GM12878 (cell line): ENCODE data around the gene WWP2. TPM values are rescaled to one million over a fixed set of nuclear protein-coding genes. Genes with fewer than 3 reads are reported as not detected.
A peak's percentile ranks its signal among the peaks of the same experiment; 100 is the strongest.

Experiments
- ATAC-seq: fragments of 200-7000 bp; cut with Tn5 transposase; 3 replicates; pipeline ENCODE4 v1.9.1; 2020; ENCODE audit warnings: mild to moderate bottlenecking, moderate library complexity
- BruUV-seq: library from RNA; stranded (reverse); fragments of 400-500 nt; replicated peaks from 2 replicates; lab custom pipeline; 2021; lab: Mats Ljungman, UMichigan
- CTCF ChIA-PET: fragments of 300-600 bp; sonication (Branson Sonifier 250); formaldehyde crosslinking; extraction: SDS; loops from one replicate; lab custom pipeline; 2021; ENCODE audit warnings: inconsistent platforms; lab: Yijun Ruan, JAX
- POLR2A ChIA-PET: fragments of 350-600 bp; formaldehyde crosslinking; extraction: SDS; loops from one replicate; lab custom pipeline; 2021; ENCODE audit warnings: inconsistent platforms; lab: Charles Lee
- RAD21 ChIA-PET: fragments of 300-600 bp; sonication (Branson Sonifier 250); formaldehyde crosslinking; loops from one replicate; lab custom pipeline; 2023; ENCODE audit warnings: antibody characterized with exemption; ENCODE audit not compliant: unreplicated experiment; lab: Charles Lee
- SMC1A ChIA-PET: fragments of 300-600 bp; sonication (Branson Sonifier 250); formaldehyde crosslinking; loops from one replicate; lab custom pipeline; 2023; ENCODE audit not compliant: unreplicated experiment, uncharacterized antibody; lab: Charles Lee
- DNase-seq: peaks from one replicate; pipeline ENCODE4 v3.0.0-alpha.2; 2011; ENCODE audit warnings: low read depth, low spot score
- FAIRE-seq: peaks from 3 replicates; lab custom pipeline; 2011; peaks lifted over from hg19 to GRCh38; lab: Jason Lieb, UNC
- H2AFZ ChIP-seq: 2 replicates; pipeline ENCODE4 v1.6.0; 2011; ENCODE audit warnings: low read depth, low read length, control low read depth; ENCODE audit not compliant: control insufficient read depth
- H3K27ac ChIP-seq: 2 replicates; pipeline ENCODE4 v1.5.1; 2011; ENCODE audit warnings: control low read depth; ENCODE audit not compliant: control insufficient read depth, insufficient read depth
- H3K27me3 ChIP-seq, 2 experiments: replicated peaks in 1 of 2; 2 replicates each; pipeline versions ENCODE4 v1.6.0 to v1.6.1; 2011; ENCODE audit warnings: low read length in 1 of 2; ENCODE audit not compliant: control insufficient read depth in 2 of 2, insufficient read depth in 2 of 2
- H3K36me3 ChIP-seq, 2 experiments: 2 replicates each; pipeline ENCODE4 v1.5.1; 2011; ENCODE audit warnings: low read length in 1 of 2; ENCODE audit not compliant: control insufficient read depth in 2 of 2, insufficient read depth in 2 of 2
- H3K4me1 ChIP-seq: 2 replicates; pipeline ENCODE4 v1.6.1; 2011; ENCODE audit warnings: mild to moderate bottlenecking, low read length, moderate library complexity, mixed read lengths; ENCODE audit not compliant: control insufficient read depth, insufficient read depth
- H3K4me2 ChIP-seq: 2 replicates; pipeline ENCODE4 v1.6.0; 2011; ENCODE audit warnings: control low read depth; ENCODE audit not compliant: control insufficient read depth, insufficient read depth
- H3K4me3 ChIP-seq: fragments of 200-600 bp; sonication (generic); 2 replicates; pipeline ENCODE4 v1.5.1; 2016
- H3K79me2 ChIP-seq: 2 replicates; pipeline ENCODE4 v1.6.0; 2011; ENCODE audit warnings: low read length; ENCODE audit not compliant: control insufficient read depth, insufficient read depth
- H3K9ac ChIP-seq: 2 replicates; pipeline ENCODE4 v1.8.0; 2011; ENCODE audit warnings: low read length, control low read depth, mixed read lengths; ENCODE audit not compliant: control insufficient read depth, insufficient read depth
- H3K9me3 ChIP-seq: replicated peaks from 3 replicates; pipeline ENCODE4 v1.5.1; 2011; ENCODE audit warnings: mild to moderate bottlenecking, low read length; ENCODE audit not compliant: control insufficient read depth, insufficient read depth
- H4K20me1 ChIP-seq: 2 replicates; pipeline ENCODE4 v1.6.0; 2011; ENCODE audit not compliant: control insufficient read depth, insufficient read depth
- DPF2 ChIP-seq: fragments of 450-650 bp; IDR thresholded peaks from 2 replicates; pipeline ENCODE4 v1.6.1; 2017; ENCODE audit warnings: mild to moderate bottlenecking
- EZH2 ChIP-seq: IDR thresholded peaks from 2 replicates; pipeline ENCODE4 v1.6.1; 2012; ENCODE audit warnings: low read depth, mild to moderate bottlenecking, control low read depth, inconsistent platforms, low read length, borderline replicate concordance; ENCODE audit not compliant: control insufficient read depth
- MXI1 ChIP-seq: fragments of 150-350 bp; IDR thresholded peaks from 2 replicates; pipeline ENCODE4 v1.6.1; 2011; ENCODE audit warnings: low read depth, mild to moderate bottlenecking, inconsistent platforms, low read length, improper control_type of control experiment
- SIX5 ChIP-seq: IDR thresholded peaks from 2 replicates; pipeline ENCODE4 v1.6.1; 2011; ENCODE audit warnings: mild to moderate bottlenecking, low read depth, low read length, moderate library complexity; ENCODE audit not compliant: severe bottlenecking
- SREBF2 ChIP-seq: IDR thresholded peaks from 2 replicates; pipeline ENCODE4 v1.6.1; 2012; ENCODE audit warnings: mild to moderate bottlenecking, low read length
- YBX1 ChIP-seq: fragments of 450-650 bp; IDR thresholded peaks from 2 replicates; pipeline ENCODE4 v1.6.1; 2016; ENCODE audit warnings: antibody characterized with exemption
- ZNF622 ChIP-seq: fragments of 450-650 bp; IDR thresholded peaks from 2 replicates; pipeline ENCODE4 v1.6.1; 2017; ENCODE audit warnings: mild to moderate bottlenecking, inconsistent platforms
- WGBS: methylation state at CpG from one replicate; pipeline ENCODE4 v1.1.6; 2016; ENCODE audit warnings: low lambda C conversion rate; ENCODE audit not compliant: insufficient replicate concordance, insufficient coverage; ENCODE audit errors: missing lambda C conversion rate; 5-methylcytosine and 5-hydroxymethylcytosine counted together
- in situ Hi-C: fragments of 300-500 bp; cut with MboI; formaldehyde crosslinking; loops from 9 replicates; pipeline ENCODE4 v1.14.3; 2018; ENCODE audit warnings: mixed read lengths
- intact Hi-C: fragments of 100-400 bp; cut with micrococcal nuclease; formaldehyde crosslinking; loops from one replicate; pipeline ENCODE4 v1.14.2; 2022; ENCODE audit not compliant: unreplicated experiment
- polyA plus RNA-seq, 11 experiments: library from polyadenylated mRNA; depleted of rRNA in 4 of 11; unstranded in 6 of 11; stranded (reverse) in 5 of 11; fragments of >200 nt; fragmentation: Nextera tagmentation in 4 of 11; fragmentation: Illumina TruSeq in 1 of 11; extraction: Ambion mirVana in 4 of 11; extraction: Trizol in 1 of 11; gene quantifications; 1 replicate in 1 of 11; 2 replicates in 10 of 11; pipeline versions ENCODE4 v1.2.1 to v1.2.3, GENCODE V29; 2011 to 2016; ENCODE audit warnings: inconsistent platforms in 2 of 11, missing spikeins in 2 of 11, low read depth in 1 of 11
- total RNA-seq, 4 experiments: library from RNA; depleted of rRNA in 3 of 4; stranded (reverse); fragments of >200 nt in 3 of 4; fragmentation: Illumina TruSeq in 1 of 4; extraction: Trizol in 1 of 4; gene quantifications; 2 replicates each; pipeline versions ENCODE4 v1.2.1 to v1.2.3, GENCODE V29; 2013 to 2021
- TF ChIP-seq, protein P1 (sequence below): fragments of 450-650 bp; IDR thresholded peaks from 2 replicates; pipeline ENCODE4 v1.6.1; 2016; ENCODE audit warnings: mild to moderate bottlenecking
- TF ChIP-seq, protein P2 (sequence below): fragments of 450-650 bp; IDR thresholded peaks from 2 replicates; pipeline ENCODE4 v1.6.1; 2017; ENCODE audit warnings: mild to moderate bottlenecking, moderate library complexity

WWP2 gene
- total and polyA plus RNA-seq, 10 of the 15 experiments (the other 5 are each of a cell fraction or from before 2014, with no cell fraction given): 2.8 to 47.0 (median 23.8) TPM

DNA sequence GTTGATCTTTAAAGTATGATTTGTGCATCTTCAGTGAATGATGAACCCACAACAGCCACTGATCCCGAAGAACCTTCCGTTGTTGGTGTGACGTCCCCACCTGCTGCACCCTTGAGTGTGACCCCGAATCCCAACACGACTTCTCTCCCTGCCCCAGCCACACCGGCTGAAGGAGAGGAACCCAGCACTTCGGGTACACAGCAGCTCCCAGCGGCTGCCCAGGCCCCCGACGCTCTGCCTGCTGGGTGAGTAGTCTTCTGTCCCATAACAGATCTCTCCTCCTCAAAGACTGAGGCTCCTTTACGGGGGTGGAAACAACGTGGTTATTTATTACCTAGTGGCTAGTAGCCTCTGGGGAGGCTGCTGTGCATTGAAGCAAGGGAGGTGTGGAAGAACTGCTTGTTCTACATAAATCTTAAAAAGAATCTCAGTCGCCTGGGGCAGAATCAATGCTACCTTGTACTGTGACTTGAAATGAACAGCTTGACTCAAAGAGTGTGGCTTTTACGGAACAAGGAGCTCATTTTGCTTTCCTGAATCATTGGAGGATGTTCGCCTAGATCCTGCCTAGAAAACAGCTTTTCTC is 126.0 kb downstream of the WWP2 start (continued):
- TF ChIP-seq, protein P1, sequence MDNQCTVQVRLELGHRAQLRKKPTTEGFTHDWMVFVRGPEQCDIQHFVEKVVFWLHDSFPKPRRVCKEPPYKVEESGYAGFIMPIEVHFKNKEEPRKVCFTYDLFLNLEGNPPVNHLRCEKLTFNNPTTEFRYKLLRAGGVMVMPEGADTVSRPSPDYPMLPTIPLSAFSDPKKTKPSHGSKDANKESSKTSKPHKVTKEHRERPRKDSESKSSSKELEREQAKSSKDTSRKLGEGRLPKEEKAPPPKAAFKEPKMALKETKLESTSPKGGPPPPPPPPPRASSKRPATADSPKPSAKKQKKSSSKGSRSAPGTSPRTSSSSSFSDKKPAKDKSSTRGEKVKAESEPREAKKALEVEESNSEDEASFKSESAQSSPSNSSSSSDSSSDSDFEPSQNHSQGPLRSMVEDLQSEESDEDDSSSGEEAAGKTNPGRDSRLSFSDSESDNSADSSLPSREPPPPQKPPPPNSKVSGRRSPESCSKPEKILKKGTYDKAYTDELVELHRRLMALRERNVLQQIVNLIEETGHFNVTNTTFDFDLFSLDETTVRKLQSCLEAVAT: peak; percentile 33; the same call in 1 of the 2 replicates

DNA sequence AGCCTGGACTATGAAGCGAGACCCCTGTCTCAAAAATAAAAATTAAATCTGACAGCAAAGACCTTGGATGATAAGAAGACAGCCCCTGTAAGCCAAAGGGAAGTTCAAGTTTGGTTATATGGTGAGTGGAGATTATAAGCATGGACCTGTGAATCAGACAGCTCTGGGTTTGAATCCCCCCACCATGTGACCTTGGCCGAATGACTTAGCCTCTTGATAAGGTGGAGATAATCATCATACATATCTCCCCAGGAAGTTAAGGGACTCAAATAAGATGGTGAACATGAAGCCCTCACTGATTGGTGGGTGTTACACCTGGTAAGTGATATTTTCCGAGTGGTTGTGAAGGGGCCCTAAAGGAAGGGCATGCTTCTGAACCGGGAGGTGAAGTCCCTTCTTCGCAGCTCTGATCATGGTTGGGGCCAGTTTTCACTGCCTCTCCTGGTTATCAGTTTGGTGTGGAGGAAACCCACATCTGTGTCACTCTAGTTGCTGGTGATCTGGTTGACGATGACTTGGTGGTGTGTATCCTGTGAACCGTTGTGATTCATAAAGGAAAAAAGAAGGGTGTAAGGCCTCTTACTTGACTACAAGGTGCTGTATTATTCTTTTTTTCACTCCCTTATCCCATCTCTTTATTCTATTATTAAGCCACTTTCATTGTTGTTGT is 127.3 kb downstream of the WWP2 start:
- H3K4me1 ChIP-seq: no peaks in the 10 kb centered on the region
- no peaks in the 10 kb centered on the region for H3K27me3 ChIP-seq
- H3K36me3 ChIP-seq: no peaks in the 10 kb centered on the region; a peak in 3 of 4 replicates
- no peak overlapping the region for H3K9ac ChIP-seq
- H4K20me1 ChIP-seq: no peaks in the 10 kb centered on the region
- TF ChIP-seq YBX1 (no peak), SREBF2 (no peak), EZH2 (no peak), ZNF622 (no peak), DPF2 (no peak), MXI1 (no peak), SIX5 (no peak)
- TF ChIP-seq, protein P2, sequence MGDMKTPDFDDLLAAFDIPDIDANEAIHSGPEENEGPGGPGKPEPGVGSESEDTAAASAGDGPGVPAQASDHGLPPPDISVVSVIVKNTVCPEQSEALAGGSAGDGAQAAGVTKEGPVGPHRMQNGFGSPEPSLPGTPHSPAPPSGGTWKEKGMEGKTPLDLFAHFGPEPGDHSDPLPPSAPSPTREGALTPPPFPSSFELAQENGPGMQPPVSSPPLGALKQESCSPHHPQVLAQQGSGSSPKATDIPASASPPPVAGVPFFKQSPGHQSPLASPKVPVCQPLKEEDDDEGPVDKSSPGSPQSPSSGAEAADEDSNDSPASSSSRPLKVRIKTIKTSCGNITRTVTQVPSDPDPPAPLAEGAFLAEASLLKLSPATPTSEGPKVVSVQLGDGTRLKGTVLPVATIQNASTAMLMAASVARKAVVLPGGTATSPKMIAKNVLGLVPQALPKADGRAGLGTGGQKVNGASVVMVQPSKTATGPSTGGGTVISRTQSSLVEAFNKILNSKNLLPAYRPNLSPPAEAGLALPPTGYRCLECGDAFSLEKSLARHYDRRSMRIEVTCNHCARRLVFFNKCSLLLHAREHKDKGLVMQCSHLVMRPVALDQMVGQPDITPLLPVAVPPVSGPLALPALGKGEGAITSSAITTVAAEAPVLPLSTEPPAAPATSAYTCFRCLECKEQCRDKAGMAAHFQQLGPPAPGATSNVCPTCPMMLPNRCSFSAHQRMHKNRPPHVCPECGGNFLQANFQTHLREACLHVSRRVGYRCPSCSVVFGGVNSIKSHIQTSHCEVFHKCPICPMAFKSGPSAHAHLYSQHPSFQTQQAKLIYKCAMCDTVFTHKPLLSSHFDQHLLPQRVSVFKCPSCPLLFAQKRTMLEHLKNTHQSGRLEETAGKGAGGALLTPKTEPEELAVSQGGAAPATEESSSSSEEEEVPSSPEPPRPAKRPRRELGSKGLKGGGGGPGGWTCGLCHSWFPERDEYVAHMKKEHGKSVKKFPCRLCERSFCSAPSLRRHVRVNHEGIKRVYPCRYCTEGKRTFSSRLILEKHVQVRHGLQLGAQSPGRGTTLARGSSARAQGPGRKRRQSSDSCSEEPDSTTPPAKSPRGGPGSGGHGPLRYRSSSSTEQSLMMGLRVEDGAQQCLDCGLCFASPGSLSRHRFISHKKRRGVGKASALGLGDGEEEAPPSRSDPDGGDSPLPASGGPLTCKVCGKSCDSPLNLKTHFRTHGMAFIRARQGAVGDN: no peak
- TF ChIP-seq, all 136 proteins: peak for 0
- in situ Hi-C loops (no loop called here), intact Hi-C loops (no loop called here)
- no peak for ATAC-seq
- CTCF ChIA-PET: no interaction called here
- WGBS: 95% methylated on average over 7 of the region's 7 CpGs
- FAIRE-seq: no peak
- no TSS peak for BruUV-seq
- H3K79me2 ChIP-seq: no peaks in the 10 kb centered on the region
- no peak overlapping the region for H3K27ac ChIP-seq
- RAD21 ChIA-PET: no interaction called here
- H2AFZ ChIP-seq: no peak overlapping the region
- SMC1A ChIA-PET: no interaction called here
- POLR2A ChIA-PET: no interaction called here
- H3K9me3 ChIP-seq: no peaks in the 10 kb centered on the region
- DNase-seq: no peak
- no peak overlapping the region for H3K4me2 ChIP-seq
- H3K4me3 ChIP-seq: no peak overlapping the region
